ENCODE measurements around the gene PARD3B. TPM values are rescaled to one million over a fixed set of nuclear protein-coding genes. Genes with fewer than 3 reads are reported as not detected.

PARD3B gene
- total RNA-seq, 4 donors from 2014 or later: 32.8 to 69.6 (median 47.3) TPM

- no peak for TF ChIP-seq CTCF (IDR thresholded peaks at IDR 0.05; ENCODE audit: low read depth)
Measured at GRCh38 chr2:204931562-204931961, 386.3 kb downstream of the PARD3B start.

GRCh38 chr2:204933735-204934374, 388.6 kb downstream of the PARD3B start:
- no peak for TF ChIP-seq CTCF (IDR thresholded peaks at IDR 0.05; ENCODE audit: low read depth)

GRCh38 chr2:204944927-204945326, 399.7 kb downstream of the PARD3B start:
- no peak for TF ChIP-seq CTCF (IDR thresholded peaks at IDR 0.05; ENCODE audit: low read depth)

GRCh38 chr2:204945376-204945775, 400.1 kb downstream of the PARD3B start:
- TF ChIP-seq CTCF (IDR thresholded peaks at IDR 0.05; ENCODE audit: low read depth): no peak

- no peak for TF ChIP-seq CTCF (IDR thresholded peaks at IDR 0.05; ENCODE audit: low read depth)
Measured at GRCh38 chr2:204946892-204947291, 401.6 kb downstream of the PARD3B start.

GRCh38 chr2:204947405-204947804, 402.1 kb downstream of the PARD3B start:
- TF ChIP-seq CTCF (IDR thresholded peaks at IDR 0.05; ENCODE audit: low read depth): no peak

- no peak for TF ChIP-seq CTCF (IDR thresholded peaks at IDR 0.05; ENCODE audit: low read depth)
Measured at GRCh38 chr2:204948024-204948763, 402.9 kb downstream of the PARD3B start.

Data from subcutaneous adipose tissue (tissue), 4 donors.